DND-41 (cell line): Measurements from ENCODE around the gene IFNL2.

ENCODE experiments used
- ATAC-seq: fragments of 200-7000 bp; cut with Tn5 transposase; 3 replicates; pipeline ENCODE4 v1.9.1; 2021; ENCODE audit warnings: low read depth; ENCODE audit not compliant: insufficient read depth
- DNase-seq: peaks from one replicate; pipeline ENCODE4 v3.0.0-alpha.2; 2020
- H2AFZ ChIP-seq: 2 replicates; pipeline ENCODE4 v1.6.0; 2012; ENCODE audit warnings: low read depth, low read length
- H3K27ac ChIP-seq: 2 replicates; pipeline ENCODE4 v1.5.1; 2012; ENCODE audit warnings: low read length, inconsistent platforms
- H3K27me3 ChIP-seq: fragments of 200-600 bp; sonication (generic); 2 replicates; pipeline ENCODE4 v1.6.0; 2012; ENCODE audit warnings: low read length, mild to moderate bottlenecking, inconsistent platforms; ENCODE audit not compliant: insufficient read depth, poor library complexity
- H3K36me3 ChIP-seq: 2 replicates; pipeline ENCODE4 v1.5.1; 2012; ENCODE audit warnings: low read length, inconsistent platforms; ENCODE audit not compliant: insufficient read depth
- H3K4me1 ChIP-seq: 2 replicates; pipeline ENCODE4 v1.5.1; 2012; ENCODE audit warnings: mild to moderate bottlenecking, low read length; ENCODE audit not compliant: insufficient read depth
- H3K4me2 ChIP-seq: 2 replicates; pipeline ENCODE4 v1.6.0; 2012; ENCODE audit warnings: mild to moderate bottlenecking, moderate library complexity, low read length, inconsistent platforms; ENCODE audit not compliant: insufficient read depth
- H3K4me3 ChIP-seq, 2 experiments: fragments of 200-600 bp in 1 of 2; shearing (Covaris generic) in 1 of 2; 2 replicates each; pipeline ENCODE4 v1.5.1; 2012 to 2016; ENCODE audit warnings: inconsistent platforms in 2 of 2, low read length in 2 of 2, mild to moderate bottlenecking in 2 of 2, low read depth in 1 of 2, moderate library complexity in 1 of 2
- H3K79me2 ChIP-seq: 2 replicates; pipeline ENCODE4 v1.6.0; 2012; ENCODE audit warnings: low read length, inconsistent platforms; ENCODE audit not compliant: insufficient read depth
- H3K9ac ChIP-seq: 2 replicates; pipeline ENCODE4 v1.6.0; 2012; ENCODE audit warnings: low read depth, mild to moderate bottlenecking, inconsistent platforms, low read length, moderate library complexity
- H3K9me3 ChIP-seq: 2 replicates; pipeline ENCODE4 v1.5.1; 2012; ENCODE audit warnings: low read length, moderate library complexity, mild to moderate bottlenecking, inconsistent platforms; ENCODE audit not compliant: insufficient read depth, severe bottlenecking
- H4K20me1 ChIP-seq: 2 replicates; pipeline ENCODE4 v1.6.0; 2012; ENCODE audit warnings: low read length; ENCODE audit not compliant: insufficient read depth
- EZH2 ChIP-seq: IDR thresholded peaks from 3 replicates; pipeline ENCODE4 v1.6.1; 2012; ENCODE audit warnings: borderline replicate concordance, low read depth, mild to moderate bottlenecking, moderate library complexity, low read length, inconsistent platforms; ENCODE audit not compliant: severe bottlenecking
- TF ChIP-seq, protein P1 (sequence below): IDR thresholded peaks from 2 replicates; pipeline ENCODE4 v1.5.1; 2012; ENCODE audit warnings: borderline replicate concordance, low read length, moderate library complexity, mild to moderate bottlenecking; ENCODE audit not compliant: poor library complexity, severe bottlenecking; ENCODE audit errors: extremely low read depth

The IFNL2 gene

GRCh38 chr19:39284032-39284431 lies 15.8 kb downstream of the IFNL2 start:
- H3K4me3 ChIP-seq: no peak overlapping the region
- H3K4me1 ChIP-seq: no peaks in the 10 kb centered on the region
- no peak overlapping the region for H3K9ac ChIP-seq
- H3K4me2 ChIP-seq: no peak overlapping the region
- no peak overlapping the region for H2AFZ ChIP-seq
- H3K9me3 ChIP-seq: no peaks in the 10 kb centered on the region
- no peaks in the 10 kb centered on the region for H3K27me3 ChIP-seq
- H3K36me3 ChIP-seq: no peaks in the 10 kb centered on the region
- no peak for TF ChIP-seq EZH2
- TF ChIP-seq, protein P1, sequence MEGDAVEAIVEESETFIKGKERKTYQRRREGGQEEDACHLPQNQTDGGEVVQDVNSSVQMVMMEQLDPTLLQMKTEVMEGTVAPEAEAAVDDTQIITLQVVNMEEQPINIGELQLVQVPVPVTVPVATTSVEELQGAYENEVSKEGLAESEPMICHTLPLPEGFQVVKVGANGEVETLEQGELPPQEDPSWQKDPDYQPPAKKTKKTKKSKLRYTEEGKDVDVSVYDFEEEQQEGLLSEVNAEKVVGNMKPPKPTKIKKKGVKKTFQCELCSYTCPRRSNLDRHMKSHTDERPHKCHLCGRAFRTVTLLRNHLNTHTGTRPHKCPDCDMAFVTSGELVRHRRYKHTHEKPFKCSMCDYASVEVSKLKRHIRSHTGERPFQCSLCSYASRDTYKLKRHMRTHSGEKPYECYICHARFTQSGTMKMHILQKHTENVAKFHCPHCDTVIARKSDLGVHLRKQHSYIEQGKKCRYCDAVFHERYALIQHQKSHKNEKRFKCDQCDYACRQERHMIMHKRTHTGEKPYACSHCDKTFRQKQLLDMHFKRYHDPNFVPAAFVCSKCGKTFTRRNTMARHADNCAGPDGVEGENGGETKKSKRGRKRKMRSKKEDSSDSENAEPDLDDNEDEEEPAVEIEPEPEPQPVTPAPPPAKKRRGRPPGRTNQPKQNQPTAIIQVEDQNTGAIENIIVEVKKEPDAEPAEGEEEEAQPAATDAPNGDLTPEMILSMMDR: no peak
- no peak for DNase-seq
- ATAC-seq: no peak
- no peaks in the 10 kb centered on the region for H3K79me2 ChIP-seq
- no peaks in the 10 kb centered on the region for H4K20me1 ChIP-seq
- H3K27ac ChIP-seq: no peak overlapping the region

- H4K20me1 ChIP-seq: no peaks in the 10 kb centered on the region
- ATAC-seq (no peak), DNase-seq (no peak)
- no peak overlapping the region for H3K27ac ChIP-seq
- H3K9ac ChIP-seq: no peak overlapping the region
- H3K79me2 ChIP-seq: no peaks in the 10 kb centered on the region
- no peaks in the 10 kb centered on the region for H3K27me3 ChIP-seq
- H3K36me3 ChIP-seq: no peaks in the 10 kb centered on the region
- H3K9me3 ChIP-seq: no peaks in the 10 kb centered on the region
- no peaks in the 10 kb centered on the region for H3K4me1 ChIP-seq
- TF ChIP-seq, protein P1: no peak
- TF ChIP-seq EZH2: no peak
- no peak overlapping the region for H3K4me2 ChIP-seq
- no peak overlapping the region for H2AFZ ChIP-seq
- H3K4me3 ChIP-seq: no peak overlapping the region
Observed at GRCh38 chr19:39293394-39293793, 25.2 kb downstream of the IFNL2 start.

DNA sequence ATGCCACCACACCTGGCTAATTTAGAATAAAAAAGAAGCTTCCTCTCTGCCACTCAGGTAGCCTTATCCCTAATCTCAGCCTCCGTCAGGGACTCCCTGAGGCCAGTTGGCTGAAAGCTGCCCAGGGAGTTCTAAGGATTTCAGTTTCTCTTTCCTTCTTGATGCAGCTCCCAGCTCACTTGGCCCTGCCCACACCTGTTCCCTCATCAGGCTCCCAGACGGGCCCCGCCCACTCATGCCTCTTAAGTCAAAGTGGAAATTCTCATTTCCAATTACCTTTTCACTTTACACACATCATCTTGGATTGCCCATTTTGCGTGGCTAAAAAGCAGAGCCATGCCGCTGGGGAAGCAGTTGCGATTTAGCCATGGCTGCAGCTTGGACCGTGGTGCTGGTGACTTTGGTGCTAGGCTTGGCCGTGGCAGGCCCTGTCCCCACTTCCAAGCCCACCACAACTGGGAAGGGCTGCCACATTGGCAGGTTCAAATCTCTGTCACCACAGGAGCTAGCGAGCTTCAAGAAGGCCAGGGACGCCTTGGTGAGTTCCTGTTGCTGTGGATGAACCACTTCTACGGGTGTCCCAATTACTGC lies 28.0 kb downstream of the IFNL2 start, which contains the start of gene IFNL1:
TSS of gene IFNL1 (plus strand) at position 353 of the 591 bp plus-strand sequence. CDS start at position 368, 15 bp downstream.
- Histone ChIP-seq H2AFZ (no peak within 1 kb of the TSS; the same call in 1 of the 2 replicates), H3K79me2 (no peaks in the 10 kb centered on the region), H3K36me3 (no peaks in the 10 kb centered on the region), H3K4me3 (no peak within 1 kb of the TSS), H4K20me1 (no peaks in the 10 kb centered on the region), H3K27ac (no peak within 1 kb of the TSS), H3K9me3 (no peaks in the 10 kb centered on the region), H3K9ac (no peak within 1 kb of the TSS), H3K27me3 (no peaks in the 10 kb centered on the region), H3K4me2 (no peak within 1 kb of the TSS), H3K4me1 (no peaks in the 10 kb centered on the region)
- TF ChIP-seq, protein P1: no peak
- ATAC-seq (no peak), DNase-seq (no peak)
